ENCODE results near the gene WDR86. TPM values are rescaled to one million over a fixed set of nuclear protein-coding genes. Genes with fewer than 3 reads are reported as not detected.

The WDR86 gene
- total RNA-seq, 2 experiments from 2014 or later = 0.25 TPM

DNA sequence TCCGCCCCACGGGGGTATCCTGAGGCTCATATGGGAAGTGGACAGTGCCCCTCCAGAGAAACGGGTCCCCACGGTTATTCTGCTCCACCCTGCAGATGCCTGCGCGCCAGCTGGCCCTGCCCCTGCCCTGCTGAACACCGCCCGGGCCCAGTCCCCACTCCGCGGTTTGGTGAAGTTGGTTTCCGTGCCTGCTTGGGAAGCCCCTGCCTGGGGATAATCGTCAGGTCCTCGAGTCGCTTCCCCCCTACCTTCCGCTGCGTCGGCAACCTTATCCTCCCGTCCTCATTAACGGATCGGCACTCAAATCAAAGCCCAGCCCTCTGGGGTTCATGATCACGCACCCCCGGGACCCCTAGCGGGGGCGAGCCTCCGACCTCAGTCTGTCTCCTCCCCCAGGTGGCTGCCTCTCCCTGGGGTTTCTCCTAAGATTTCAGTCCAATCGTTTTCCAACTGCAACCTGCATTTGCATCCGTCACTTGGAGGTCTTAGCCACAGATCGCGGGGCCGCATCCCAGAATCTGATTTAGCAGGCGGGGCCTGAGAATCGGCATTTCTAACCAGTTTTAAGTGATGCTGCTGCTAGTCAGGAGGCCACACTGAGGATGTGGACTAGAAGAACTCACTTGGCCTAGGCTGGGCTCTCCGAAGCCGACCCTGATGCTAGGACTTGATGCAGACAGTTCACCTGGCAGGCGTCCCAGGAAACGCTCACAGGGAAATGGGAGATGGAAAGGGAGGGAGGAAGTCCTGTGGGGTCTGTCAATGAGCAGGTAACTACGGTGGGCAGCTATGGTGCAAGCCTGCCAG is 27.6 kb downstream of the WDR86 start:
- Mint-ChIP-seq H3K27ac (no peak overlapping the region), H3K36me3 (ENCODE audit: low read depth) (no peaks in the 10 kb centered on the region), H3K27me3 (peaks cover 21% of the 10 kb centered on the region), H3K4me1 (ENCODE audit: low read depth) (peaks cover 12% of the 10 kb centered on the region), H3K9me3 (no peaks in the 10 kb centered on the region), H3K4me3 (peak overlapping the region; percentile 60)
- intact Hi-C loops (cut with micrococcal nuclease) = no loop called here
- ChIA-PET POLR2A (interaction anchor here (0.9 kb wide), 1 partner anchor 10 kb away, joined by 3 read pairs; no protein-coding TSS in a partner anchor), CTCF (interaction anchor here (2.1 to 4.6 kb wide), 2 partner anchors 13 to 66 kb away, joined by 5 to 22 read pairs; no protein-coding TSS in a partner anchor)
- DNase-seq (peak; percentile 44), ATAC-seq (peak; percentile 46)
- TF ChIP-seq, protein P1, sequence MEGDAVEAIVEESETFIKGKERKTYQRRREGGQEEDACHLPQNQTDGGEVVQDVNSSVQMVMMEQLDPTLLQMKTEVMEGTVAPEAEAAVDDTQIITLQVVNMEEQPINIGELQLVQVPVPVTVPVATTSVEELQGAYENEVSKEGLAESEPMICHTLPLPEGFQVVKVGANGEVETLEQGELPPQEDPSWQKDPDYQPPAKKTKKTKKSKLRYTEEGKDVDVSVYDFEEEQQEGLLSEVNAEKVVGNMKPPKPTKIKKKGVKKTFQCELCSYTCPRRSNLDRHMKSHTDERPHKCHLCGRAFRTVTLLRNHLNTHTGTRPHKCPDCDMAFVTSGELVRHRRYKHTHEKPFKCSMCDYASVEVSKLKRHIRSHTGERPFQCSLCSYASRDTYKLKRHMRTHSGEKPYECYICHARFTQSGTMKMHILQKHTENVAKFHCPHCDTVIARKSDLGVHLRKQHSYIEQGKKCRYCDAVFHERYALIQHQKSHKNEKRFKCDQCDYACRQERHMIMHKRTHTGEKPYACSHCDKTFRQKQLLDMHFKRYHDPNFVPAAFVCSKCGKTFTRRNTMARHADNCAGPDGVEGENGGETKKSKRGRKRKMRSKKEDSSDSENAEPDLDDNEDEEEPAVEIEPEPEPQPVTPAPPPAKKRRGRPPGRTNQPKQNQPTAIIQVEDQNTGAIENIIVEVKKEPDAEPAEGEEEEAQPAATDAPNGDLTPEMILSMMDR (IDR thresholded peaks at IDR 0.05) = no peak

- Mint-ChIP-seq H3K4me1 (ENCODE audit: low read depth) (peaks cover 12% of the 10 kb centered on the region), H3K27me3 (peaks cover 21% of the 10 kb centered on the region), H3K9me3 (no peaks in the 10 kb centered on the region), H3K4me3 (peak overlapping the region; percentile 60), H3K27ac (no peak overlapping the region), H3K36me3 (ENCODE audit: low read depth) (no peaks in the 10 kb centered on the region)
- POLR2A ChIA-PET = interaction anchor here (0.6 to 1.6 kb wide), 3 partner anchors 10 to 55 kb away, joined by 3 read pairs; no protein-coding TSS in a partner anchor
- ATAC-seq (peak; percentile 66), DNase-seq (peak; percentile 44)
- CTCF ChIA-PET = interaction anchor here (1.4 to 4.6 kb wide), 2 partner anchors 66 to 67 kb away, joined by 4 to 22 read pairs; no protein-coding TSS in a partner anchor
- intact Hi-C loops (cut with micrococcal nuclease) = no loop called here
- TF ChIP-seq, protein P1 (IDR thresholded peaks at IDR 0.05) = no peak
These were observed 28.3 kb downstream of the WDR86 start for GRCh38 chr7:151381348-151382078.

DNA sequence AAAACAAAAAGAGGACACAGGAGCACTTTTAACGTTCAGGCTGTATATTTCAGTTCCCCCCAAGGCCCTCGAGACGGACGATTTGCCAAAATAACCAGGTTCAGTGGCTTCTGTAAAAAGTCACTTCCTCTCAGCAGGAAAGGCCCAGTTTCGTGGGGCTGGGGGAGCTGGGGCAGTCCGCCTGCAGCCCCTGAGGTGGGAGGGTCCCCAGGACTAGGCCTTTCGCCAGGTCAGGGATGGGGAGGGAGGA is 28.8 kb downstream of the WDR86 start:
- TF ChIP-seq, protein P1 (IDR thresholded peaks at IDR 0.05) = no peak
- Mint-ChIP-seq H3K36me3 (ENCODE audit: low read depth) (no peaks in the 10 kb centered on the region), H3K4me3 (no peak overlapping the region), H3K9me3 (no peaks in the 10 kb centered on the region), H3K4me1 (ENCODE audit: low read depth) (peaks cover 12% of the 10 kb centered on the region), H3K27me3 (peaks cover 21% of the 10 kb centered on the region), H3K27ac (no peak overlapping the region)
- CTCF ChIA-PET = interaction anchor here (0.7 to 4.6 kb wide), 4 partner anchors 13 to 68 kb away, joined by 3 to 22 read pairs (median 4); no protein-coding TSS in a partner anchor
- no peak for DNase-seq
- intact Hi-C loops (cut with micrococcal nuclease) = no loop called here
- no peak for ATAC-seq
- POLR2A ChIA-PET = interaction anchor here (0.6 to 1.6 kb wide), 2 partner anchors 24 to 56 kb away, joined by 3 read pairs; no protein-coding TSS in a partner anchor

DNA sequence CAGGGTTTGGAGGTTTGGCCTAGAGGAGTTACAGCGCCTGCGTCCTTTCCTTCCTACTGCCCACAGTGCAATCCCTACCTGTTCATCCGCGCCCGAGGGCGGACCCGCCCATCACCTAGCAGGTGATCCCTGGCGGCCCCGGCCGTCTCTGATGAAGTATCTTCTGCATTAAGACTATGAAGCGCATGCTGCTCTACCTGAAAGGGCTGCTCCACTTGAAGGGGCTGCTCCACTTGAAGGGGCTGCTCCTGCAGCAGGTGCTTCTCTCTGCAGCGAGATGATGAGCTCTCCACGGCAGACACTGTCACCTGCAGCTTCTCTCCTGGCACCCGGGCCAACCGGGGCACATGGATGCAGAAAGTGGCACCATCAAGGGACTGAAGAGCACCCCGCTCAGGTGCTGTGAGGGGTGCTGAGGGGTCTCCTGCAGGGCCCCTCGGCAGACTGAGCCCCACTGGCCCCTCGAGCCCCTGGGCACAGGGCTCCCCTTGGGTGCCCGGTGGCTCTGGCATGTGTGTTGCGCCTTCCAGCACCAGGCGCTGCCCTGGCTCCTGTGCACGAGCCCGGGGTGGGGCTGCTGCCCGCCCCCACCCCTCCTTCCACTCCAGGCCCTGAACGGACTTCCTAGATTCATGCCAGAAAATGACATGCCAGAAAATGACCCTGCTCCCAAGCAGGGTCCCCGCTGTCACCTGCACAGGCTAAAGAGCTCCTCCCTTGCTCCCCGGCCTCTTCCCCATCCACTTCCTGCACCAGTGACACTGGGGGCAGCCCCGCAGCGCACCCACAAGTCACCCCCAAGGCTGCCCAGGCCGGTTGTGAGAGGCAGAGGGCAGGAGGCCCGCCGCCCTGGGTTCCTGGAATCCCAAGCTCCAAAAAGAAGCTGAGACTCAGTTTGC is 29.4 kb downstream of the WDR86 start:
- peak; percentile 10 for DNase-seq
- Mint-ChIP-seq H3K9me3 (no peaks in the 10 kb centered on the region), H3K4me3 (no peak overlapping the region), H3K27ac (no peak overlapping the region), H3K4me1 (ENCODE audit: low read depth) (peaks cover 12% of the 10 kb centered on the region), H3K36me3 (ENCODE audit: low read depth) (no peaks in the 10 kb centered on the region), H3K27me3 (peaks cover 21% of the 10 kb centered on the region)
- ATAC-seq = no peak
- TF ChIP-seq, protein P1 (IDR thresholded peaks at IDR 0.05) = no peak
- POLR2A ChIA-PET = interaction anchor here (0.6 to 1.6 kb wide), 4 partner anchors 9 to 402 kb away, joined by 3 to 4 read pairs (median 4); no protein-coding TSS in a partner anchor
- CTCF ChIA-PET = interaction anchor here (0.7 to 4.6 kb wide), 4 partner anchors 13 to 68 kb away, joined by 3 to 22 read pairs (median 4); no protein-coding TSS in a partner anchor
- intact Hi-C loops (cut with micrococcal nuclease) = no loop called here

Measured in activated CD8-positive, alpha-beta T cell treated with anti-CD3 and anti-CD28 coated beads for 36 hours (primary cell).